Measurements from ENCODE around the gene A1CF. TPM values are rescaled to one million over a fixed set of nuclear protein-coding genes. Genes with fewer than 3 reads are reported as not detected.
"Not testable (repeated sequence)": the region's sequence is repeated elsewhere in the genome, so short reads cannot be mapped to it uniquely, and the experiment has no call there.

The A1CF gene
- polyA plus RNA-seq, 1 donor from 2014 or later: not detected

GRCh38 chr10:50782017-50782416 lies 103.4 kb downstream of the A1CF start:
- H3K4me3 Mint-ChIP-seq, H3K27ac Mint-ChIP-seq, H3K36me3 Mint-ChIP-seq, H3K27me3 Mint-ChIP-seq, H3K4me1 Mint-ChIP-seq, H3K9me3 Mint-ChIP-seq: not testable (repeated sequence)

DNA sequence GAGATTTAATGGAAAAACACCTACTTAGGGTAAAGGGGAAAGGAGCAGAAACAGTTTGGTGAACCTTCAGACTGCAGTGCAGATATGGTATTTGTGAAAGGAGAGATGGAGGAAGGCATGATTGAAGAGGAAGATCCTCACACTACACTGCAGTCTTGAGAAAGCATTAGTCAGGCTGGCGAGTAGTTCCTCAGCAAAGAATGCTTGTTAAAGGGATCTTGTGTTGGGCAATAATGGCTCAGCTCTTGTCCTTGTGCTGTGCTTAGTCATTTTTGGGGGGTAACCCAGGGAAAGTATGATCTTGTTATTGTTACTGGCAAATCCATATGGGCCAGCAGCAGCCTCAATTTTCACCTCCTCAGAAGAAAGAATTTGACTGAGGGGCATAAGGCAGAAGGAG lies 105.4 kb downstream of the A1CF start:
- H3K36me3 Mint-ChIP-seq, H3K4me3 Mint-ChIP-seq, H3K9me3 Mint-ChIP-seq, H3K27ac Mint-ChIP-seq, H3K4me1 Mint-ChIP-seq, H3K27me3 Mint-ChIP-seq: not testable (repeated sequence)

- not testable (repeated sequence) for H3K36me3 Mint-ChIP-seq, H3K9me3 Mint-ChIP-seq, H3K4me1 Mint-ChIP-seq, H3K4me3 Mint-ChIP-seq, H3K27me3 Mint-ChIP-seq, H3K27ac Mint-ChIP-seq
These were observed 110.6 kb downstream of the A1CF start for GRCh38 chr10:50774868-50775267.

DNA sequence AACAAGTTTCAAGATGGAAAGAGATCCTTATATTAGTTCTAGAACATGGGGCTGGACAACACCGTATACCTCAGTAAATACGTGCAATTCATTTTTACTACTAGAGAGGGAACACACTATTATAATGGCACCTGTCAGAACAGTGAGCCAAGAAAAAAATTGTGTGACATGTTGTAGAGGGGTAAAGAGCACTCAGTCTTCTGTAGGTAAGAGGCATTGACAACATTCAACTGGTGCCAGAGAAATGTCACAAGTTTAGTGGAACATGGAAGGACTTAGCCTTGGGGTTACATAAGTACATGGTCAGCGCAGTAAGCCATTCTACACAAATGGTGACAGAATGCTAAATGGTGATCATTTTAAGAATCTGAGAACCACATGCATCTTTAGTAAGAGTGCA lies 113.4 kb downstream of the A1CF start:
- H3K27me3 Mint-ChIP-seq, H3K4me3 Mint-ChIP-seq, H3K36me3 Mint-ChIP-seq, H3K27ac Mint-ChIP-seq, H3K4me1 Mint-ChIP-seq, H3K9me3 Mint-ChIP-seq: not testable (repeated sequence)

GRCh38 chr10:50766774-50767513 lies 118.5 kb downstream of the A1CF start:
- not testable (repeated sequence) for H3K4me1 Mint-ChIP-seq, H3K36me3 Mint-ChIP-seq, H3K27ac Mint-ChIP-seq, H3K9me3 Mint-ChIP-seq, H3K4me3 Mint-ChIP-seq, H3K27me3 Mint-ChIP-seq

Other genes with a start within 250 kb of the A1CF start
- gene ASAH2B, start 145.7 kb downstream of the A1CF start, polyA plus RNA-seq: 0.61 TPM
- 0.36 TPM for gene PRKG1, start 188.9 kb upstream of the A1CF start, polyA plus RNA-seq